Natural killer cell (primary cell): ENCODE data around the gene PSEN2. TPM values are rescaled to one million over a fixed set of nuclear protein-coding genes. Genes with fewer than 3 reads are reported as not detected.

Experiments
- ATAC-seq, 3 donors: fragments of 150-1000 bp in 2 of 3; fragments of 200-7000 bp in 1 of 3; cut with Tn5 transposase; 1 replicate in 1 of 3; 2 replicates in 2 of 3; pipeline ENCODE4 v1.10.0; 2021; ENCODE audit warnings: mild to moderate bottlenecking in 2 of 3, moderate library complexity in 2 of 3
- DNase-seq, 2 donors: peaks; one replicate each; pipeline versions ENCODE4 v3.0.0 to v3.0.0-alpha.2; 2013 to 2021; ENCODE audit warnings: mixed read lengths in 1 of 2
- H3K27ac ChIP-seq: one replicate; pipeline ENCODE4 v1.5.1; 2013; ENCODE audit warnings: mild to moderate bottlenecking, low read length
- H3K27me3 ChIP-seq: one replicate; pipeline ENCODE4 v1.6.1; 2013; ENCODE audit warnings: low read length; ENCODE audit not compliant: control insufficient read depth, insufficient read depth
- H3K36me3 ChIP-seq: one replicate; pipeline ENCODE4 v1.6.1; 2013; ENCODE audit warnings: low read length; ENCODE audit not compliant: control insufficient read depth, insufficient read depth
- H3K4me1 ChIP-seq: one replicate; pipeline ENCODE4 v1.6.1; 2013; ENCODE audit warnings: low read length; ENCODE audit not compliant: control insufficient read depth, insufficient read depth
- H3K4me3 ChIP-seq: one replicate; pipeline ENCODE4 v1.5.1; 2013; ENCODE audit warnings: low read length
- H3K9me3 ChIP-seq: one replicate; pipeline ENCODE4 v1.6.1; 2013; ENCODE audit warnings: low read length; ENCODE audit not compliant: control insufficient read depth, insufficient read depth
- H3K27ac Mint-ChIP-seq, 2 donors: one replicate each; pipeline ENCODE4 v1.8.0; 2022; ENCODE audit warnings: mild to moderate bottlenecking in 2 of 2, mixed read lengths in 2 of 2, moderate library complexity in 1 of 2
- H3K27me3 Mint-ChIP-seq, 2 donors: one replicate each; pipeline ENCODE4 v1.8.0; 2022; ENCODE audit warnings: low read depth in 2 of 2, mixed read lengths in 2 of 2
- H3K36me3 Mint-ChIP-seq: one replicate; pipeline ENCODE4 v1.8.0; 2022; ENCODE audit warnings: mixed read lengths
- H3K4me1 Mint-ChIP-seq, 2 donors: one replicate each; pipeline ENCODE4 v1.8.0; 2022; ENCODE audit warnings: mixed read lengths in 2 of 2
- H3K4me3 Mint-ChIP-seq: one replicate; pipeline ENCODE4 v1.8.0; 2022; ENCODE audit warnings: mild to moderate bottlenecking, moderate library complexity, mixed read lengths
- H3K9me3 Mint-ChIP-seq, 2 donors: one replicate each; pipeline ENCODE4 v1.8.0; 2022; ENCODE audit warnings: mixed read lengths in 2 of 2
- WGBS: methylation state at CpG from one replicate; pipeline ENCODE4 v1.1.7; 2013; ENCODE audit warnings: missing lambda C conversion rate; ENCODE audit not compliant: insufficient coverage; 5-methylcytosine and 5-hydroxymethylcytosine counted together
- intact Hi-C: fragments of 100-400 bp; cut with micrococcal nuclease; formaldehyde crosslinking; loops from one replicate; pipeline ENCODE4 v1.14.2; 2022
- total RNA-seq, 4 donors: library from RNA; stranded (reverse); fragments of 120-200 nt in 1 of 4; gene quantifications; one replicate each; pipeline versions ENCODE4 v1.2.3 to v1.2.4, GENCODE V29; 2013 to 2022
- TF ChIP-seq, protein P1 (sequence below): fragments of 200-600 bp; IDR thresholded peaks from one replicate; pipeline ENCODE4 v1.8.0; 2022; ENCODE audit warnings: antibody characterized with exemption

PSEN2 gene
- total RNA-seq, 3 donors from 2014 or later (not counting 1 experiment from before 2014, with no cell fraction given), result 12.6 to 22.8 (median 14.9) TPM

DNA sequence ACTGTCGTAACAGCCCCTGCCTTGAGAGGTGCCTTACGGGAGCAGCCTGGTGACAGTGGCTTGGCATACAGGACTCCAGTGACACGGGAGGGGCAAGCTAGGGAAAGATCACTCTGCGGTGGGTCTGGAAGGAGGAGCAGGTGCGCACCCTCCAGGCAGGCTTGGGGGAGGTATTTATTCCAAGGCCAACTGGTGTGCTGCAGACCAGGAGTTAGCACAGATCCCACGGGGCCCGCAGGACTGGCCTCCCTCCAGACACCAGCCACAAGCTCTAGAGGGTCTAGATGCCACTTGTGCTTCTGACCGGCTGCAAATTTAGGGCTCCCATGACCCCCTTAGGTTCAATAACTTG is 22.1 kb downstream of the PSEN2 start:
- Mint-ChIP-seq H3K4me1 (peaks cover 0 to 5% of the 10 kb centered on the region in 2 donors), H3K27ac (no peak overlapping the region), H3K9me3 (no peaks in the 10 kb centered on the region), H3K27me3 (no peaks in the 10 kb centered on the region), H3K4me3 (no peak overlapping the region), H3K36me3 (no peaks in the 10 kb centered on the region)
- Histone ChIP-seq H3K27ac (no peak overlapping the region), H3K36me3 (peaks cover 20% of the 10 kb centered on the region), H3K9me3 (no peaks in the 10 kb centered on the region), H3K27me3 (no peaks in the 10 kb centered on the region), H3K4me3 (no peak overlapping the region), H3K4me1 (no peaks in the 10 kb centered on the region)
- TF ChIP-seq, protein P1, sequence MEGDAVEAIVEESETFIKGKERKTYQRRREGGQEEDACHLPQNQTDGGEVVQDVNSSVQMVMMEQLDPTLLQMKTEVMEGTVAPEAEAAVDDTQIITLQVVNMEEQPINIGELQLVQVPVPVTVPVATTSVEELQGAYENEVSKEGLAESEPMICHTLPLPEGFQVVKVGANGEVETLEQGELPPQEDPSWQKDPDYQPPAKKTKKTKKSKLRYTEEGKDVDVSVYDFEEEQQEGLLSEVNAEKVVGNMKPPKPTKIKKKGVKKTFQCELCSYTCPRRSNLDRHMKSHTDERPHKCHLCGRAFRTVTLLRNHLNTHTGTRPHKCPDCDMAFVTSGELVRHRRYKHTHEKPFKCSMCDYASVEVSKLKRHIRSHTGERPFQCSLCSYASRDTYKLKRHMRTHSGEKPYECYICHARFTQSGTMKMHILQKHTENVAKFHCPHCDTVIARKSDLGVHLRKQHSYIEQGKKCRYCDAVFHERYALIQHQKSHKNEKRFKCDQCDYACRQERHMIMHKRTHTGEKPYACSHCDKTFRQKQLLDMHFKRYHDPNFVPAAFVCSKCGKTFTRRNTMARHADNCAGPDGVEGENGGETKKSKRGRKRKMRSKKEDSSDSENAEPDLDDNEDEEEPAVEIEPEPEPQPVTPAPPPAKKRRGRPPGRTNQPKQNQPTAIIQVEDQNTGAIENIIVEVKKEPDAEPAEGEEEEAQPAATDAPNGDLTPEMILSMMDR, result no peak
- DNase-seq (no peak), ATAC-seq (no peak)
- WGBS, result 86% methylated on average over 8 of the region's 8 CpGs
- intact Hi-C loops, result no loop called here

DNA sequence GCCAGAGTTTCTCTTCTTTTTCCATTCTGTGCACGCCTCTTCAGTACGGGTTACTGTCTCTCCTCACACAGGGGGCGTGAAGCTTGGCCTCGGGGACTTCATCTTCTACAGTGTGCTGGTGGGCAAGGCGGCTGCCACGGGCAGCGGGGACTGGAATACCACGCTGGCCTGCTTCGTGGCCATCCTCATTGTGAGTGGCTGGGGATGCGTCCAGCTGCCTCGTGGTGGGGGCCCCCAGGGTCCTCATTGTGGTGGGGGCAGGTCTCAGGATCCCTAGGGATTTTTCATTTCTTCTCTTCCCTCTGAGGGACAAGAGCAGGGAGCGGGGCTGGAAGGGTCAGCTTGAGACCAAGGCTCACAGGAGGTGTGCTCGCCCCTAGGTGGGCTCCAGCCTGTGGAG is 23.5 kb downstream of the PSEN2 start:
- Histone ChIP-seq H3K4me3 (no peak overlapping the region), H3K9me3 (no peaks in the 10 kb centered on the region), H3K4me1 (no peaks in the 10 kb centered on the region), H3K27me3 (no peaks in the 10 kb centered on the region), H3K27ac (no peak overlapping the region), H3K36me3 (peaks cover 18% of the 10 kb centered on the region)
- Mint-ChIP-seq H3K4me1 (peaks cover 0 to 5% of the 10 kb centered on the region in 2 donors), H3K27me3 (no peaks in the 10 kb centered on the region), H3K36me3 (no peaks in the 10 kb centered on the region), H3K27ac (no peak overlapping the region), H3K4me3 (no peak overlapping the region), H3K9me3 (no peaks in the 10 kb centered on the region)
- TF ChIP-seq, protein P1, result no peak
- intact Hi-C loops, result no loop called here
- DNase-seq (no peak), ATAC-seq (no peak)
- WGBS, result 96% methylated on average over 13 of the region's 13 CpGs

DNA sequence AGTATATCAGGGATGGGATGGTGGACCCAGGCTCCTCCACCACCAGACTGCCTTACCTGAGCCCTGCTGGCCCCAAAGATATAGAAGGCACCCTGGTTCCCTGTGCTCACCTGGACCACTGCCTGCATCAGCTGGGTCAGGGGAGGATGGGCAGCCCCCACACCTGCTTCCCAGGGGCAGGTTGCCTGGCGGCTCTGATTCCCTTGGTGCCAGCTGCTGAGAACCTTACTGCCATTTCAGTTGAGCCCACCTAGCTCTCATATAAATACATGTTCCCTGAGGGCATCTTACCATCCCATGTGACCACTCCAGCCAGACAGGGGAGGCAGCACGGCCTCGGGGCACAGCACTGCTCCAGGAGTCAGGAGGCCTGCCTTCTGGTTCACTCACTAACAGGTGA is 24.4 kb downstream of the PSEN2 start:
- DNase-seq (no peak), ATAC-seq (no peak)
- Mint-ChIP-seq H3K27ac (no peak overlapping the region), H3K9me3 (no peaks in the 10 kb centered on the region), H3K4me1 (peaks cover 0 to 14% of the 10 kb centered on the region in 2 donors), H3K36me3 (no peaks in the 10 kb centered on the region), H3K27me3 (no peaks in the 10 kb centered on the region), H3K4me3 (no peak overlapping the region)
- H3K4me1 ChIP-seq, result no peaks in the 10 kb centered on the region
- WGBS, result 97% methylated on average over 3 of the region's 3 CpGs
- H3K27me3 ChIP-seq, result no peaks in the 10 kb centered on the region
- no peak overlapping the region for H3K27ac ChIP-seq
- H3K4me3 ChIP-seq, result no peak overlapping the region
- H3K9me3 ChIP-seq, result no peaks in the 10 kb centered on the region
- intact Hi-C loops, result no loop called here
- TF ChIP-seq, protein P1, result no peak
- peaks cover 18% of the 10 kb centered on the region for H3K36me3 ChIP-seq

DNA sequence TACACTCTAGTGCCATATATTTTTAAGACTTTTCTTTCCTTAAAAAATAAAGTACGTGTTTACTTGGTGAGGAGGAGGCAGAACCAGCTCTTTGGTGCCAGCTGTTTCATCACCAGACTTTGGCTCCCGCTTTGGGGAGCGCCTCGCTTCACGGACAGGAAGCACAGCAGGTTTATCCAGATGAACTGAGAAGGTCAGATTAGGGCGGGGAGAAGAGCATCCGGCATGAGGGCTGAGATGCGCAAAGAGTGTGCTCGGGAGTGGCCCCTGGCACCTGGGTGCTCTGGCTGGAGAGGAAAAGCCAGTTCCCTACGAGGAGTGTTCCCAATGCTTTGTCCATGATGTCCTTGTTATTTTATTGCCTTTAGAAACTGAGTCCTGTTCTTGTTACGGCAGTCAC is 25.2 kb downstream of the PSEN2 start:
- no peaks in the 10 kb centered on the region for H3K27me3 ChIP-seq
- intact Hi-C loops, result no loop called here
- TF ChIP-seq, protein P1, result no peak
- Mint-ChIP-seq H3K36me3 (no peaks in the 10 kb centered on the region), H3K9me3 (no peaks in the 10 kb centered on the region), H3K4me1 (peaks cover 0 to 21% of the 10 kb centered on the region in 2 donors), H3K4me3 (no peak overlapping the region), H3K27me3 (no peaks in the 10 kb centered on the region), H3K27ac (no peak overlapping the region)
- H3K27ac ChIP-seq, result no peak overlapping the region
- no peak overlapping the region for H3K4me3 ChIP-seq
- DNase-seq (no peak), ATAC-seq (no peak)
- H3K9me3 ChIP-seq, result no peaks in the 10 kb centered on the region
- WGBS, result 90% methylated on average over 11 of the region's 11 CpGs
- H3K36me3 ChIP-seq, result peaks cover 18% of the 10 kb centered on the region
- no peaks in the 10 kb centered on the region for H3K4me1 ChIP-seq
